Neural progenitor cell (in vitro differentiated cells): ENCODE results near the gene MTTP. TPM values are rescaled to one million over a fixed set of nuclear protein-coding genes. Genes with fewer than 3 reads are reported as not detected.

Experiments
- DNase-seq: peaks from one replicate; pipeline ENCODE4 v3.0.0-alpha.2; 2016; ENCODE audit warnings: low spot score
- H2AFZ ChIP-seq: fragments of 200-600 bp; sonication (generic); replicated peaks from 2 replicates; pipeline ENCODE4 v1.6.1; 2016; ENCODE audit warnings: antibody characterized with exemption
- H3F3A ChIP-seq: fragments of 200-600 bp; sonication (generic); 2 replicates; pipeline ENCODE4 v1.6.1; 2016; ENCODE audit warnings: antibody characterized with exemption, low read depth
- H3K27ac ChIP-seq: fragments of 200-600 bp; sonication (generic); 2 replicates; pipeline ENCODE4 v1.5.1; 2016; ENCODE audit warnings: mild to moderate bottlenecking
- H3K27me3 ChIP-seq: fragments of 200-600 bp; sonication (generic); 2 replicates; pipeline ENCODE4 v1.6.1; 2016; ENCODE audit warnings: mild to moderate bottlenecking, moderate library complexity
- H3K36me3 ChIP-seq: fragments of 200-600 bp; sonication (generic); 2 replicates; pipeline ENCODE4 v1.5.1; 2016
- H3K4me1 ChIP-seq: fragments of 200-600 bp; sonication (generic); 2 replicates; pipeline ENCODE4 v1.6.1; 2016; ENCODE audit warnings: mixed run types
- H3K4me2 ChIP-seq: fragments of 200-600 bp; sonication (generic); 2 replicates; pipeline ENCODE4 v1.6.1; 2016
- H3K4me3 ChIP-seq: fragments of 200-600 bp; sonication (generic); 2 replicates; pipeline ENCODE4 v1.5.1; 2016
- H3K79me2 ChIP-seq: fragments of 200-600 bp; sonication (generic); 2 replicates; pipeline ENCODE4 v1.6.1; 2016; ENCODE audit warnings: low read depth
- H3K9ac ChIP-seq: fragments of 200-600 bp; sonication (generic); 2 replicates; pipeline ENCODE4 v1.6.1; 2016
- H3K9me3 ChIP-seq: fragments of 200-600 bp; sonication (generic); 2 replicates; pipeline ENCODE4 v1.5.1; 2016; ENCODE audit warnings: low read depth
- H4K20me1 ChIP-seq: fragments of 200-600 bp; sonication (generic); 2 replicates; pipeline ENCODE4 v1.6.1; 2016; ENCODE audit warnings: low read depth
- H3K27ac Mint-ChIP-seq: 3 replicates; pipeline ENCODE4 v1.8.0; 2021; ENCODE audit warnings: mixed read lengths
- H3K27me3 Mint-ChIP-seq: 2 replicates; pipeline ENCODE4 v1.8.0; 2022; ENCODE audit warnings: low read depth, mild to moderate bottlenecking, inconsistent platforms, moderate library complexity, mixed read lengths; ENCODE audit not compliant: insufficient read depth
- H3K36me3 Mint-ChIP-seq: 3 replicates; pipeline ENCODE4 v1.8.0; 2021; ENCODE audit warnings: mixed read lengths
- H3K4me1 Mint-ChIP-seq: 3 replicates; pipeline ENCODE4 v1.8.0; 2021; ENCODE audit warnings: mixed read lengths
- H3K4me3 Mint-ChIP-seq: 3 replicates; pipeline ENCODE4 v1.8.0; 2021; ENCODE audit warnings: mild to moderate bottlenecking, moderate library complexity, mixed read lengths
- H3K9me3 Mint-ChIP-seq: 3 replicates; pipeline ENCODE4 v1.8.0; 2020; ENCODE audit warnings: mixed read lengths
- EZH2 ChIP-seq: fragments of 200-600 bp; sonication (generic); IDR thresholded peaks from 2 replicates; pipeline ENCODE4 v1.6.1; 2017; ENCODE audit warnings: antibody characterized with exemption, mild to moderate bottlenecking, moderate library complexity
- EZH2phosphoT487 ChIP-seq: fragments of 200-600 bp; sonication (generic); IDR thresholded peaks from 2 replicates; pipeline ENCODE4 v1.6.1; 2017; ENCODE audit warnings: antibody characterized with exemption
- total RNA-seq: library from RNA; depleted of rRNA; stranded (reverse); fragments of >200 nt; gene quantifications from 2 replicates; pipeline ENCODE4 v1.2.3, GENCODE V29; 2015; ENCODE audit warnings: low replicate concordance
- TF ChIP-seq, protein P1 (sequence below): fragments of 200-600 bp; sonication (generic); IDR thresholded peaks from 2 replicates; pipeline ENCODE4 v1.5.1; 2017; ENCODE audit warnings: antibody characterized with exemption, mild to moderate bottlenecking

MTTP gene
- total RNA-seq, 1 donor from 2014 or later: 4.4 TPM

DNA sequence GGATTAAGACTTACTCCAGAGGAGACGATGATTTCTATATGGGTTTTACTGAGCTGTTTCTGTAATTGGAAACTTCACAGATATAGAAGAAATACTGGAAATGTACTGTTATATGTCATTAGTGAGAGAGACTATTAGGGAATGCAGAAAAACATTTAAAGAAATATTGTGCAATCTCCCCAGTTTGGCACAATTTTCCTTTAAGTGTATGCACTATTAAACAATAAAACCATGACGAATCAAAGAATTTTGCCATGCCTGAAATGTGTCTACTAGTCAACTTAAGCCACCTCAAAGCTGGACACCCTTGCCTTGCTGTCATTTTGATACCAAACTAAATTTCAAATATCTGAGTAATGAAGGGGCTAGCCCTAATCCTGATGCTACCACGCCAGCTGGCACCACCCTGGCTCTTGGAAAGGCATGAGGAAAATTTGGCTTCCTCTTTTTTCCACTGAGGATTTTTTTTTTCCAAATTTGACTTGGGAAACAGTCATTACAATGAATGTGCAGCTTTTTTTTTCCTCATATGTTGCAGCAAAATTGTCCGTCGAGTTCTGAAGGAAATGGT, 36.1 kb downstream of the MTTP start:
- Histone ChIP-seq H3K27ac (no peak overlapping the region), H3K4me1 (no peaks in the 10 kb centered on the region), H3K36me3 (no peaks in the 10 kb centered on the region), H3K79me2 (no peaks in the 10 kb centered on the region), H3K4me3 (no peak overlapping the region), H3F3A (no peaks in the 10 kb centered on the region), H3K9ac (no peak overlapping the region), H4K20me1 (no peaks in the 10 kb centered on the region), H2AFZ (no peak overlapping the region), H3K27me3 (no peaks in the 10 kb centered on the region), H3K4me2 (no peak overlapping the region), H3K9me3 (no peaks in the 10 kb centered on the region)
- no peak for DNase-seq
- no peaks in the 10 kb centered on the region for H3K27me3 Mint-ChIP-seq
- peaks cover 6% of the 10 kb centered on the region for H3K4me1 Mint-ChIP-seq
- H3K9me3 Mint-ChIP-seq: no peaks in the 10 kb centered on the region
- H3K4me3 Mint-ChIP-seq: no peak overlapping the region
- TF ChIP-seq EZH2phosphoT487: no peak
- no peak for TF ChIP-seq EZH2
- TF ChIP-seq, protein P1, sequence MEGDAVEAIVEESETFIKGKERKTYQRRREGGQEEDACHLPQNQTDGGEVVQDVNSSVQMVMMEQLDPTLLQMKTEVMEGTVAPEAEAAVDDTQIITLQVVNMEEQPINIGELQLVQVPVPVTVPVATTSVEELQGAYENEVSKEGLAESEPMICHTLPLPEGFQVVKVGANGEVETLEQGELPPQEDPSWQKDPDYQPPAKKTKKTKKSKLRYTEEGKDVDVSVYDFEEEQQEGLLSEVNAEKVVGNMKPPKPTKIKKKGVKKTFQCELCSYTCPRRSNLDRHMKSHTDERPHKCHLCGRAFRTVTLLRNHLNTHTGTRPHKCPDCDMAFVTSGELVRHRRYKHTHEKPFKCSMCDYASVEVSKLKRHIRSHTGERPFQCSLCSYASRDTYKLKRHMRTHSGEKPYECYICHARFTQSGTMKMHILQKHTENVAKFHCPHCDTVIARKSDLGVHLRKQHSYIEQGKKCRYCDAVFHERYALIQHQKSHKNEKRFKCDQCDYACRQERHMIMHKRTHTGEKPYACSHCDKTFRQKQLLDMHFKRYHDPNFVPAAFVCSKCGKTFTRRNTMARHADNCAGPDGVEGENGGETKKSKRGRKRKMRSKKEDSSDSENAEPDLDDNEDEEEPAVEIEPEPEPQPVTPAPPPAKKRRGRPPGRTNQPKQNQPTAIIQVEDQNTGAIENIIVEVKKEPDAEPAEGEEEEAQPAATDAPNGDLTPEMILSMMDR: no peak
- peaks cover 2% of the 10 kb centered on the region for H3K36me3 Mint-ChIP-seq
- no peak overlapping the region for H3K27ac Mint-ChIP-seq

DNA sequence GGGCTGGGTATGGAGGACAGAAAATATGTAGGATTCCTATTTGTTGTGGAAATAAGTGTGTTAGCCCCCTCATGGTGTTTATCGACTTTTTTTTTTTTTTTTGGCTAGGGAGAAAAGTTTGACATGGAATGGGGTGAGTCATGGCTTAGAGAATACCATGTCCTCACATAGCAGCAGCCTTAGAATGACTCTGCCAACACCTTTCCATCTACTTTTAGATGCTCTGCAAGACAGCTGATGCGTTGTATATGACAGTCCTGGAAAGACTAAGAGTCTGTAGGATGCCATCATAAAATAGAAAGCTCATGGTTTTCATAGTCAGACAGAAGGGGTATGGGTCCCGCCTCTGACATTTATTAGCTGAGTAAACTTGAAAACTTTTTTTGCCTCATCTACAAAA, 37.7 kb downstream of the MTTP start:
- Mint-ChIP-seq H3K27me3 (no peaks in the 10 kb centered on the region), H3K9me3 (no peaks in the 10 kb centered on the region), H3K4me3 (no peak overlapping the region), H3K27ac (no peak overlapping the region), H3K36me3 (peaks cover 2% of the 10 kb centered on the region), H3K4me1 (peaks cover 15% of the 10 kb centered on the region)
- H3K4me1 ChIP-seq: no peaks in the 10 kb centered on the region
- H2AFZ ChIP-seq: no peak overlapping the region
- H3F3A ChIP-seq: no peaks in the 10 kb centered on the region
- H3K4me3 ChIP-seq: no peak overlapping the region
- H3K27me3 ChIP-seq: no peaks in the 10 kb centered on the region
- DNase-seq: no peak
- no peaks in the 10 kb centered on the region for H3K36me3 ChIP-seq
- no peaks in the 10 kb centered on the region for H4K20me1 ChIP-seq
- H3K79me2 ChIP-seq: no peaks in the 10 kb centered on the region
- H3K27ac ChIP-seq: no peak overlapping the region
- TF ChIP-seq, protein P1: no peak
- TF ChIP-seq EZH2phosphoT487 (no peak), EZH2 (no peak)
- no peak overlapping the region for H3K4me2 ChIP-seq
- no peak overlapping the region for H3K9ac ChIP-seq
- H3K9me3 ChIP-seq: no peaks in the 10 kb centered on the region

DNA sequence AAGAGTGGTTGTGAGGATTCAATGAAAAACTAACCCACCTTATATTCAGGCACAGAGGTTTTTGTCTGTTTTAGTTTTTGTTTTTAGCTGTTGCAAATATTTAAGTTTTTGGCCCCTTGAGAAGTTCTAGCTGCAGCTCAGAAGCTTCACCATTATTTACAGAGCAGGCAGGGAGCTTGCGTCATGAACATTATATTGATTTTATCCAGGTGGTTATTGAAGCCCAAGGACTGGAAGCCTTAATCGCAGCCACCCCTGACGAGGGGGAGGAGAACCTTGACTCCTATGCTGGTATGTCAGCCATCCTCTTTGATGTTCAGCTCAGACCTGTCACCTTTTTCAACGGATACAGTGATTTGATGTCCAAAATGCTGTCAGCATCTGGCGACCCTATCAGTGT, 38.1 kb downstream of the MTTP start:
- H3K9ac ChIP-seq: no peak overlapping the region
- no peak for DNase-seq
- no peak overlapping the region for H3K27ac ChIP-seq
- no peaks in the 10 kb centered on the region for H3K79me2 ChIP-seq
- Mint-ChIP-seq H3K4me1 (peaks cover 15% of the 10 kb centered on the region), H3K9me3 (no peaks in the 10 kb centered on the region), H3K4me3 (no peak overlapping the region), H3K27me3 (no peaks in the 10 kb centered on the region), H3K36me3 (peaks cover 2% of the 10 kb centered on the region), H3K27ac (no peak overlapping the region)
- H3K9me3 ChIP-seq: no peaks in the 10 kb centered on the region
- no peak overlapping the region for H3K4me3 ChIP-seq
- H3K4me2 ChIP-seq: no peak overlapping the region
- no peaks in the 10 kb centered on the region for H3K27me3 ChIP-seq
- no peaks in the 10 kb centered on the region for H3F3A ChIP-seq
- no peak for TF ChIP-seq EZH2phosphoT487
- TF ChIP-seq EZH2: no peak
- TF ChIP-seq, protein P1: no peak
- H4K20me1 ChIP-seq: no peaks in the 10 kb centered on the region
- H3K36me3 ChIP-seq: no peaks in the 10 kb centered on the region
- no peaks in the 10 kb centered on the region for H3K4me1 ChIP-seq
- H2AFZ ChIP-seq: no peak overlapping the region
